Ishikawa (cell line): Measurements from ENCODE around the gene HOXA11.
A peak's percentile ranks its signal among the peaks of the same experiment; 100 is the strongest.

ENCODE experiments used
- CEBPB ChIP-seq: IDR thresholded peaks from 2 replicates; pipeline ENCODE4 v1.6.1; 2012
- EP300 ChIP-seq: IDR thresholded peaks from 2 replicates; pipeline ENCODE4 v1.6.1; 2012; ENCODE audit warnings: borderline replicate concordance
- FOXM1 ChIP-seq: IDR thresholded peaks from 2 replicates; pipeline ENCODE4 v1.6.1; 2012; ENCODE audit warnings: low read depth, borderline replicate concordance
- RAD21 ChIP-seq: IDR thresholded peaks from 2 replicates; pipeline ENCODE4 v1.6.1; 2012; ENCODE audit warnings: low read depth
- TAF1 ChIP-seq: IDR thresholded peaks from 2 replicates; pipeline ENCODE4 v1.6.1; 2012; ENCODE audit warnings: low read depth, mild to moderate bottlenecking
- TCF12 ChIP-seq: IDR thresholded peaks from 2 replicates; pipeline ENCODE4 v1.6.1; 2012; ENCODE audit warnings: low read depth
- TEAD4 ChIP-seq: IDR thresholded peaks from 2 replicates; pipeline ENCODE4 v1.6.1; 2012
- YY1 ChIP-seq: IDR thresholded peaks from 2 replicates; pipeline ENCODE4 v1.6.1; 2012; ENCODE audit warnings: low read depth
- TF ChIP-seq, protein P1 (sequence below): IDR thresholded peaks from 2 replicates; pipeline ENCODE4 v1.6.1; 2012

GRCh38 chr7:27142580-27143022 lies 42.4 kb downstream of the HOXA11 start:
- TF ChIP-seq YY1 (no peak), FOXM1 (no peak), TAF1 (no peak), CEBPB (no peak), TEAD4 (no peak), EP300 (no peak), TCF12 (peak; percentile 22; the same call in 1 of the 2 replicates), RAD21 (0 out of 2 replicates have a peak, but pooled peaks have one; percentile 1)
- TF ChIP-seq, protein P1, sequence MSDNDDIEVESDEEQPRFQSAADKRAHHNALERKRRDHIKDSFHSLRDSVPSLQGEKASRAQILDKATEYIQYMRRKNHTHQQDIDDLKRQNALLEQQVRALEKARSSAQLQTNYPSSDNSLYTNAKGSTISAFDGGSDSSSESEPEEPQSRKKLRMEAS: no peak; the same call in 1 of the 2 replicates
